Left lung (tissue), 10 donors: Measurements from ENCODE around the gene RPL39. TPM values are rescaled to one million over a fixed set of nuclear protein-coding genes. Genes with fewer than 3 reads are reported as not detected.
A peak's percentile ranks its signal among the peaks of the same experiment; 100 is the strongest.

ENCODE experiments used
- ATAC-seq: fragments of 200-7000 bp; cut with Tn5 transposase; one replicate; pipeline ENCODE4 v1.9.1; 2020; ENCODE audit warnings: moderate library complexity
- DNase-seq, 4 donors: peaks; one replicate each; pipeline ENCODE4 v3.0.0-alpha.2; 2013 to 2020
- H3K27ac ChIP-seq, 2 donors: fragments of 200-600 bp; sonication (generic) in 1 of 2; one replicate each; pipeline versions ENCODE4 v1.5.0 to v1.8.0; 2020 to 2021
- H3K27me3 ChIP-seq, 2 donors: fragments of 200-600 bp; sonication (generic) in 1 of 2; one replicate each; pipeline versions ENCODE4 v1.5.0 to v1.8.0; 2020 to 2021
- H3K36me3 ChIP-seq, 2 donors: fragments of 200-600 bp; sonication (generic) in 1 of 2; one replicate each; pipeline versions ENCODE4 v1.5.0 to v1.8.0; 2020 to 2021
- H3K4me1 ChIP-seq, 2 donors: fragments of 200-600 bp; one replicate each; pipeline ENCODE4 v1.8.0; 2021
- H3K4me3 ChIP-seq, 2 donors: fragments of 200-600 bp; sonication (generic) in 1 of 2; one replicate each; pipeline versions ENCODE4 v1.5.0 to v1.8.0; 2020 to 2021; ENCODE audit warnings: mild to moderate bottlenecking in 1 of 2
- H3K9me3 ChIP-seq, 2 donors: fragments of 200-600 bp; sonication (generic) in 1 of 2; one replicate each; pipeline versions ENCODE4 v1.5.0 to v1.8.0; 2020 to 2021
- intact Hi-C, 2 donors: fragments of 100-400 bp; cut with DNase I; formaldehyde crosslinking; loops; one replicate each; pipeline versions ENCODE4 v1.11.2 to v1.14.2; 2022
- polyA plus RNA-seq, 6 donors: library from polyadenylated mRNA; unstranded; fragments of 120-200 nt; gene quantifications; one replicate each; pipeline ENCODE4 v1.2.1, GENCODE V29; 2013; ENCODE audit not compliant: insufficient read length in 6 of 6
- total RNA-seq, 2 donors: library from RNA; stranded (reverse); fragmentation: NEBNext Ultra II Directional; extraction: Animal tissue kit (Norgen Biotek cat#: 25700); gene quantifications; one replicate each; pipeline ENCODE4 v1.2.1, GENCODE V29; 2021
- TF ChIP-seq, protein P1 (sequence below), 2 donors: fragments of 200-600 bp; sonication (generic) in 1 of 2; IDR thresholded peaks; one replicate each; pipeline versions ENCODE4 v1.5.0 to v1.8.0; 2021; ENCODE audit warnings: antibody characterized with exemption in 2 of 2
- donor health status: DM: no; HTN: yes; CAD: no.
- donor health status: DM: no; HTN: no; CAD: no.

The RPL39 gene
- total and polyA plus RNA-seq, 8 donors: 1,442 to 3,113 (median 2,701) TPM

DNA sequence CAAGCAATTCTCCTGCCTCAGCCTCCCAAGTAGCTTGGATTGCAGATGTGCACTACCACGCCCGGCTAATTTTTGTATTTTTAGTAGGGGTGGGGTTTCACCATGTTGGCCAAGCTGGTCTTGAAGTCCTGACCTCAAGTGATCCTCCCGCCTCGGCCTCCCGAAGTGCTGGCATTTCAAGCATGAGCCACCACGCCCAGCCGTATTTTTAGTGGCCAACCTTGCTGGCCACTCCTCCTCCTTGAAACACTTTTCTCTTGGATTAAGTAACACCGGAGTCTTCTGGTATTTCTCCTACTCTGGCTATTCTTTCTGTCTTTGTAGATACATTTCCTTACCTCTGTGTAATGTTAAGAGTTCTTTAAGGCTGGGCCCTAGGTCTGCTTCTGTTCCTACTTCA, 11.1 kb upstream of the RPL39 start:
- Histone ChIP-seq H3K27me3 (no peaks in the 10 kb centered on the region), H3K4me3 (no peak overlapping the region), H3K36me3 (no peaks in the 10 kb centered on the region), H3K9me3 (no peaks in the 10 kb centered on the region), H3K4me1 (no peaks in the 10 kb centered on the region), H3K27ac (no peak overlapping the region)
- TF ChIP-seq, protein P1, sequence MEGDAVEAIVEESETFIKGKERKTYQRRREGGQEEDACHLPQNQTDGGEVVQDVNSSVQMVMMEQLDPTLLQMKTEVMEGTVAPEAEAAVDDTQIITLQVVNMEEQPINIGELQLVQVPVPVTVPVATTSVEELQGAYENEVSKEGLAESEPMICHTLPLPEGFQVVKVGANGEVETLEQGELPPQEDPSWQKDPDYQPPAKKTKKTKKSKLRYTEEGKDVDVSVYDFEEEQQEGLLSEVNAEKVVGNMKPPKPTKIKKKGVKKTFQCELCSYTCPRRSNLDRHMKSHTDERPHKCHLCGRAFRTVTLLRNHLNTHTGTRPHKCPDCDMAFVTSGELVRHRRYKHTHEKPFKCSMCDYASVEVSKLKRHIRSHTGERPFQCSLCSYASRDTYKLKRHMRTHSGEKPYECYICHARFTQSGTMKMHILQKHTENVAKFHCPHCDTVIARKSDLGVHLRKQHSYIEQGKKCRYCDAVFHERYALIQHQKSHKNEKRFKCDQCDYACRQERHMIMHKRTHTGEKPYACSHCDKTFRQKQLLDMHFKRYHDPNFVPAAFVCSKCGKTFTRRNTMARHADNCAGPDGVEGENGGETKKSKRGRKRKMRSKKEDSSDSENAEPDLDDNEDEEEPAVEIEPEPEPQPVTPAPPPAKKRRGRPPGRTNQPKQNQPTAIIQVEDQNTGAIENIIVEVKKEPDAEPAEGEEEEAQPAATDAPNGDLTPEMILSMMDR (IDR thresholded peaks at IDR 0.05): no peak
- intact Hi-C loops: no loop called here
- no peak for ATAC-seq
- no peak for DNase-seq

DNA sequence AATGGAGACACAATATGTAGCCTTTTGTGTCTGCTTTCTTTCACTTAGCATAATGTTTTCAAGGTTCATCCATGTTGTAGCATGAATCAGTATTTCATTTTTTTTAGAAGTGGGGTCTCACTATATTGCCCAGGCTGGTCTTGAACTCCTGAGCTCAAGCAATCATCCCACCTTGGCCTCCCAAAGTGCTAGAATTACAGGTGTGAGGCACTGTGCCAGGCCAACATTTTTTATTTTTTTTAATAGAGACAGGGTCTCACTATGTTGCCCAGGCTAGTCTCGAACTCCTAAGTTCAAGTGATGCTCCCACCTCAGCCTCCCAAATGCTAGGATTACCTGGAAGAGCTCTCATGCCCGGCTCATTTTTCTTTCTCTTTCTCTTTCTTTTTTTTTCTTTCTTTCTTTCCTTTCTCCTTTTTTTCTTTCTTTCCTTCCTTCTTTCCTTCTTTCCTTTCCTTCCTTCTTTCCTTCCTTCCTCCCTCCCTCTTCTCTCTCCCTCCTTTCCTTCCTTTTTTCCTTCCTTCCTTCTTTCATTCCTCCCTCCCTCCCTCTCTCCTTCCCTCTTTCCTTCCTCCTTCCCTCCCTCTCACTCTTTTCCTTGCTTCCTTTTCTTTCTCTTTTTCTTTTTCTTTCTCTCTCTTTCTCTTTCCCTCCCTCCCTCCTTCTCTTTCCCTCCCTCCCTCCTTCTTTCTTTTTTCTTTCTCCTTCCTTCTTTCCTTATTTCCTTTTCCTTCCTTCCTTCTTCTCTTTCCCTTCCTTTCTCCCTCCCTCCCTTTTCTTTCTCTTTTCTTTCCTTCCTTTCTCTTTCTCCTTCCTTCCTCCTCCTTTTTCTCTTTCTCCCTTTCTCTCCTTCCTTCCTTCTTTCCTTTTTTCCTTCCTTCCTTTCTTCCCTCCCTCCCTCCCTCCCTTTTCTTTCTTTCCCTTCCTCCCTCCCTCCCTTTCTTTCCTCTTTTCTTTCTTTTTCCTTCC, 10.1 kb upstream of the RPL39 start:
- DNase-seq: no peak
- intact Hi-C loops: no loop called here
- Histone ChIP-seq H3K4me1 (no peaks in the 10 kb centered on the region), H3K9me3 (no peaks in the 10 kb centered on the region), H3K36me3 (no peaks in the 10 kb centered on the region), H3K27me3 (no peaks in the 10 kb centered on the region), H3K4me3 (no peak overlapping the region), H3K27ac (no peak overlapping the region)
- TF ChIP-seq, protein P1 (IDR thresholded peaks at IDR 0.05): no peak
- ATAC-seq: no peak

DNA sequence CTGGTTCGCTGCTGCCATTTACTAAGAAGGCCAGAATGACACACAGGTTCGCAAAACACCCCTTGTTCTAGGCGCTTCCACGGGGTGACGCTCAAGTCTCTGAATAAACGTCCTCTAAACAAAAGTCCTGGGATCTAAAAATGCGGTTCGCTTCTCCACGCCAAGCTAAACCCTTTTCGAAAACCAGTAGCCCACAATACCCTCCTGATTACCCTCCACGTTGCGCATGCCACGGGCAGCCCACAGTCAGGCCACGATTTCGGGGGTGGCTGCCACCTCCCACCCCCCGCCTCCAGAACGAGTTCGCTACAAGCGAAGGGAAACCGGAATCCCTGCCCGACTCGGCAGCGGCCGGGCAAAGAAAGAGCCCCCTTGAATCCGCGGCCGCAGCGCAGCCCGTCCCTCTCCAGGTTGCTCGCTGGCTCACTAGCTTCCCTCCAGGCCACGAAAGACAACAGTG, 423 bp downstream of the RPL39 start:
- TF ChIP-seq, protein P1 (IDR thresholded peaks at IDR 0.05): no peak
- ATAC-seq: peak; percentile 52
- no peaks in the 10 kb centered on the region for H3K9me3 ChIP-seq
- peak in 2 of 4 donors; percentile 35 to 46 for DNase-seq
- H3K36me3 ChIP-seq: peaks cover 0 to 24% of the 10 kb centered on the region in 2 donors
- no peaks in the 10 kb centered on the region for H3K27me3 ChIP-seq
- H3K27ac ChIP-seq: peak overlapping the region; percentile 94 to 97
- peak overlapping the region; percentile 47 to 63 for H3K4me3 ChIP-seq
- intact Hi-C loops: no loop called here
- H3K4me1 ChIP-seq: peaks cover 6 to 34% of the 10 kb centered on the region in 2 donors

DNA sequence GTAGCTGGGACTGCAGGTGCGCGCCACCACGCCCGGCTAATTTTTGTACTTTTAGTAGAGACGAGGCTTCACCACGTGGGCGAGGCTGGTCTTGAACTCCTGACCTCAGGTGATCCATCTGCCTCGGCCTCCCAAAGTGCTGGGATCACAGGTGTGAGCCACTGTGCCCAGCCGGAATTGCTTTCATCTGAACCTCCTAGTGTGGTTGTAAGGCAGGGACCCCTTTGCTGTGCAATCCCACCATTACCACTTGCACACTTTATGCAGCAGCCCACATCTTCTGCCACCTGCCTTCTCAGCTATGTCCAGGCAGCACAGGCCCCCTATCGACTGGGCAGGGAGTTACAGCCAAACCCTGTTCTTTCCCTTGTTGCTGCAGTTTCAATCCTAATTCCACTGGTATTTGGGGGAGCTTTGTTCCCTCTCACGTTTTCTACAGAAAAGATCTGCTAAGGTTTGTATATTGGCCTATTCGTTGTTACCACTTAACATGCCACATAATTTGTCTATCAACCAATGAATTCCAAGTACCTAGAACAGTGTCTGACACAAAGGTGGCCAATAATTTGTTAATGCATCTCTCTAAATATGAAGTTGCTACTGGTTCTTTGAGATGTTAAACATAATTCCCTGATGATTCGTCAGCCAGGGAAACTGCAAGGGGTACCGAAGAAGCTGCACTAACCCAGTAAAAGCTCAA, 6.5 kb downstream of the RPL39 start:
- peaks cover 0 to 48% of the 10 kb centered on the region in 2 donors for H3K36me3 ChIP-seq
- H3K9me3 ChIP-seq: no peaks in the 10 kb centered on the region
- H3K27ac ChIP-seq: no peak overlapping the region
- no peaks in the 10 kb centered on the region for H3K27me3 ChIP-seq
- TF ChIP-seq, protein P1 (IDR thresholded peaks at IDR 0.05): peak; percentile 21 to 50
- ATAC-seq: peak; percentile 61
- no peak overlapping the region for H3K4me3 ChIP-seq
- H3K4me1 ChIP-seq: peaks cover 6 to 35% of the 10 kb centered on the region in 2 donors
- intact Hi-C loops: no loop called here
- no peak for DNase-seq

DNA sequence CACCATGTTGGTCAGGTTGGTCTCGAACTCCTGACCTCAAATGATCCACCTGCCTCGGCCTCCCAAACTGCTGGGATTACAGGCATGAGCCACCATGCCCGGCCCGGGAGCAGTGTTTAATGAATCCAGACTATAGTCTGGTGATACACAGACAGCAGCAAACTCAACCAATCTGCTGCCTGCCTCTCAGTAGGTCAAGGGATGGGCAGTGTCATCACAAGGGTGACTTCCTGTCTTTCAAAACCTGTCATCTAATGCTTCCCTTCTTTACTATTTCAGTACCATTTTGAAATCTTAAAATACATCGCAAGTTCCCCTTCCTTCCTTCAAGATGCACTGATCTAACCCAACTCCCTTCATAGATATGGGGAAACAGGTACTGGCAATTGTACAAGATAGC, 8.4 kb downstream of the RPL39 start:
- Histone ChIP-seq H3K36me3 (peaks cover 0 to 35% of the 10 kb centered on the region in 2 donors), H3K27ac (peak overlapping the region in 1 of 2 donors; percentile 77), H3K9me3 (no peaks in the 10 kb centered on the region), H3K4me1 (peaks cover 0 to 18% of the 10 kb centered on the region in 2 donors), H3K4me3 (no peak overlapping the region), H3K27me3 (no peaks in the 10 kb centered on the region)
- DNase-seq: peak in 1 of 4 donors; percentile 42
- TF ChIP-seq, protein P1 (IDR thresholded peaks at IDR 0.05): no peak
- intact Hi-C loops: no loop called here
- ATAC-seq: peak; percentile 37
